Tibial nerve (tissue), 4 donors: ENCODE measurements around the gene ABHD13.

Source experiments
- EP300 ChIP-seq, 2 donors: sonication (generic); formaldehyde crosslinking; IDR thresholded peaks; one replicate each; pipeline ENCODE4 v1.6.1; 2017; ENCODE audit warnings: antibody characterized with exemption in 2 of 2, mild to moderate bottlenecking in 1 of 2
- POLR2A ChIP-seq, 2 donors: fragments of 450-650 bp; IDR thresholded peaks; one replicate each; pipeline ENCODE4 v1.6.1; 2017; ENCODE audit warnings: antibody characterized with exemption in 2 of 2, mild to moderate bottlenecking in 2 of 2, moderate library complexity in 2 of 2
- TF ChIP-seq, protein P1 (sequence below), 5 experiments: fragments of 200-600 bp in 3 of 5; fragments of 450-650 bp in 2 of 5; sonication (generic) in 3 of 5; IDR thresholded peaks; one replicate each; pipeline ENCODE4 v1.5.1; 2016 to 2019; ENCODE audit warnings: antibody characterized with exemption in 5 of 5, mild to moderate bottlenecking in 3 of 5, moderate library complexity in 2 of 5

DNA sequence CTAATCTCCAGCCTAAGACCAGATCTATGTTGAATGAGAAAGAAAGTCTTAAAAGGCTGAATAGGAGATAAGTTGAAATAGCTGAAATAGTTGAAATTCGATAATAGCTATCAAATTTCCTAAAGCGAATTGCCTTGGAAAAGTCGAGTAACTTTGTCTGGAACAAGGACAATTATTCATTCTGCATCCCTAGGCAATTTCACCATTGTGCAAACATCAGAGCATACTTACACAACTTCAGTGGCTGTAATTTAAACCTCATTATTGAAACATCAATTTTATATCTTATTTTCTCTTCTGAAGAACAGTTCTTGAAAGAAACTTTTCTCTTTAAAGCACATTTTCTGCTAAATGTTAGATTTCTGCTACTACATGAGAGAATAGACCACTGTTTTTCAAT lies 64.9 kb downstream of the ABHD13 start:
- TF ChIP-seq, protein P1, sequence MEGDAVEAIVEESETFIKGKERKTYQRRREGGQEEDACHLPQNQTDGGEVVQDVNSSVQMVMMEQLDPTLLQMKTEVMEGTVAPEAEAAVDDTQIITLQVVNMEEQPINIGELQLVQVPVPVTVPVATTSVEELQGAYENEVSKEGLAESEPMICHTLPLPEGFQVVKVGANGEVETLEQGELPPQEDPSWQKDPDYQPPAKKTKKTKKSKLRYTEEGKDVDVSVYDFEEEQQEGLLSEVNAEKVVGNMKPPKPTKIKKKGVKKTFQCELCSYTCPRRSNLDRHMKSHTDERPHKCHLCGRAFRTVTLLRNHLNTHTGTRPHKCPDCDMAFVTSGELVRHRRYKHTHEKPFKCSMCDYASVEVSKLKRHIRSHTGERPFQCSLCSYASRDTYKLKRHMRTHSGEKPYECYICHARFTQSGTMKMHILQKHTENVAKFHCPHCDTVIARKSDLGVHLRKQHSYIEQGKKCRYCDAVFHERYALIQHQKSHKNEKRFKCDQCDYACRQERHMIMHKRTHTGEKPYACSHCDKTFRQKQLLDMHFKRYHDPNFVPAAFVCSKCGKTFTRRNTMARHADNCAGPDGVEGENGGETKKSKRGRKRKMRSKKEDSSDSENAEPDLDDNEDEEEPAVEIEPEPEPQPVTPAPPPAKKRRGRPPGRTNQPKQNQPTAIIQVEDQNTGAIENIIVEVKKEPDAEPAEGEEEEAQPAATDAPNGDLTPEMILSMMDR (IDR thresholded peaks at IDR 0.05) = no peak
- no peak for TF ChIP-seq POLR2A (IDR thresholded peaks at IDR 0.05)
- TF ChIP-seq EP300 (IDR thresholded peaks at IDR 0.05) = peak in 1 of 2 donors; percentile 28
